Daoy (cell line): ENCODE results near the gene BDH1. TPM values are rescaled to one million over a fixed set of nuclear protein-coding genes. Genes with fewer than 3 reads are reported as not detected.

Experiments
- DNase-seq: peaks from one replicate; pipeline ENCODE4 v3.0.0-alpha.2; 2015; ENCODE audit warnings: low read depth
- total RNA-seq: library from RNA; depleted of rRNA; stranded (reverse); fragments of >200 nt; shearing (Covaris generic); gene quantifications from 2 replicates; pipeline ENCODE4 v1.2.3, GENCODE V29; 2014

The BDH1 gene
- total RNA-seq, 1 experiment from 2014 or later = 14.9 TPM

- no peak for DNase-seq
Measured at GRCh38 chr3:197549261-197549885, 6.4 kb downstream of the BDH1 start.

GRCh38 chr3:197547306-197548011 lies 8.3 kb downstream of the BDH1 start:
- DNase-seq = no peak

- DNase-seq = no peak
Measured at GRCh38 chr3:197546307-197547085, 9.3 kb downstream of the BDH1 start.

DNA sequence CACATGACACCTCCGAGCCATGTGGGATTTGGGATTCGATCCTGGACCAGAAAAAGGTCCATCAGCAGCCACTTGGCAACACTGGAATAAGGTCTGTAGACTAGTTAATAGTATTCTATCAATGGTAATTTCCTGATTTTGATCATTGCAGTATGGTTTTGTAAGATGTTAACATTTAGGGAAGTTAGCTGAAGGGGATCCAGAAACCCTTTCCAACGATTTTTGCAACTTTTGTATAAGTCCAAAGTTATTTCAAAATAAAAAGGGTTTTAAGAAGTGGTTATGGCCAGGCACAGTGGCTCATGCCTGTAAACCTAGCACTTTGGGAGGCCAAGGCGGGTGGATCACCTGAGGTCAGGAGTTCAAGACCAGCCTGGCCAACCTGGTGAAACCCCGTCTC lies 10.2 kb downstream of the BDH1 start:
- no peak for DNase-seq

GRCh38 chr3:197545101-197545500 lies 10.7 kb downstream of the BDH1 start:
- DNase-seq = no peak

GRCh38 chr3:197542741-197543454 lies 12.9 kb downstream of the BDH1 start:
- DNase-seq = no peak

DNA sequence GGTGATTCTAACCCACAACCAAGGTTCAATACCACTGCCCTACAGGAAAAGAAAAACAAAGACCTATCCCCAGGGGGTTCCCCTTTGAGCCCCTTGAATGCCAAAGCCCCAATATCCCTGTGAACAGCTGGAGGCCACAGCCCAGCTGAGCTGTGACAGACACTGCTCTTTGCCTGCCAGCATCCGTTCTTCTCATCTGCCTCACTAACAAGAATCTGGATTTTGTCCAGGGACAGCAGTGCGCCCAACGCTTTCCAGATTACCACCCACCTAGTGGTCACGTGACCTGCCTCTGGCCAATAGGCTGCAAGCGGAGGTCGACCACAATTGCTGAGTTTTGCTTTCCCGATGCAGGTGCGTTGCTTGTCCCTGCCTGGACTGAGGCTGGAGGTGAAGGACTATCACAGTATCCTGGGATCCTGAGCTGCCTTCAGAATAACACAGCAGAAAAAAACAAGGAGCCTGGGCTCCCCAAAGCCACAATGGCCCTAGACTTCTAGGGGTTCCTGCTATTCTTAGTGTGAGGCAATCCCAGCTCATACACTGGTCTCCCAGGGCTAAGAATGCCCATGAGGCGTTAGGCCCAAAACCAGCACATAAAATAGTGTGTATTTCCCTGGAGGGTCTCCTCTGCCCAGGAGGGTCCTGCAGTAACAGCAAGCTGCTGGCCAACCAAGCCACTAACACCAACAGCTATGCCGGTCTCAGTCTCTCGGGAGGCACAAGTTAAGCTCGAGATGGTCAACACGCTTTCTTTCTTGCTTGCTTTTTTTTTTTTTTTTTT lies 13.8 kb downstream of the BDH1 start:
- DNase-seq = no peak

GRCh38 chr3:197540961-197541377 lies 14.8 kb downstream of the BDH1 start:
- DNase-seq = no peak

DNA sequence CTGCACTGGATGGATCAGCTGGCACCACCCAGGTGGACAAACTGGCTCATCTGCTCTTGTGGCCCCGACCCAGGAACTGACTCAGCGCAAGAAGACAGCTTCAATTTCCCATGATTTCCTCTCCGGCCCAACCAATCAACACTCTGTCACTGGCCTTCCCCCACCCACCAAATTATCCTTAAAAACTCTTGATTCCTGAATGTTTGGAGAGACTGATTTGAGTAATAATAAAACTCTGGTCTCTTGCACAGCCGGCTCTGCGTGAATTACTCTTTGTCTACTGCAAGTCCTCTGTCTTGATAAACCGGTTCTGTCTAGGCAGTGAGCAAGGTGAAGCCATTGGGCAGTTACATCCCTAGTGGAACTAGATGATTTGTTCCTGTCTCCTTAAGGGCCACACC lies 16.1 kb downstream of the BDH1 start:
- no peak for DNase-seq

DNA sequence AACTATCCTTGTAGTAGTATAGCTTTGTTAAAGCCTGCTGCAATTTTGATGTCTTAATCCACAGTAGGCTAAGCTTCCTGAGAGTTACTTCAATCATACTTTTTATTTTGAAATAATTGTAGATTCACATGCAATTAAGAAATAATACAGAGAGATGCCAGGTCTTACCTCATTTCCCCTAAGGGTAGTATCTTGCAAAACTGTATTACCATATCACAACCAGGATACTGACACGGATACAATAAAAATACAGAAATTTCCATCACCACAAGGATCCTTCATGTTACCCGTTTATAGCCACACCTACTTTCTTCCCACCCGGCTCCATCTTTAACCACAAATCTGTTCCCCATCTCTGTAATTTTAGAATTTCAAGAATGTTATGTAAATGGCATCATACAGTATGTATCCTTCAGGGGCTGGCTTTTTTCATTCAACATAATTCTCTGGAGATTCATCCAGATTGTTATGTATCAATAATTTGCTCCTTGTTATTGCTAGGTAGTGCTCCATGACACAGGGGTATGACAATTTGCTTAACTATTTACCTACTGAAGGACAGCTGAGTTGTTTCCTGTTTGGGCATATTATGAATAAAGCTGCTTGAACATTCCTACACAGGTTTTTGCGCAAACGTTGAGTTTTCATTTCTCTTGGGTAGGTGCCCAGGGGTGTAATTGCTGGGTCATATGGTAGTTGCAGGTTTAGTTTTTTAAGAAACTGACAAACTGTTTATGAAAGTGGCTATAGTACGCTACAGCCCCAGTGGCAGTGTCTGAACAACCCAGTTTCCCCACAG lies 21.6 kb downstream of the BDH1 start:
- no peak for DNase-seq

DNA sequence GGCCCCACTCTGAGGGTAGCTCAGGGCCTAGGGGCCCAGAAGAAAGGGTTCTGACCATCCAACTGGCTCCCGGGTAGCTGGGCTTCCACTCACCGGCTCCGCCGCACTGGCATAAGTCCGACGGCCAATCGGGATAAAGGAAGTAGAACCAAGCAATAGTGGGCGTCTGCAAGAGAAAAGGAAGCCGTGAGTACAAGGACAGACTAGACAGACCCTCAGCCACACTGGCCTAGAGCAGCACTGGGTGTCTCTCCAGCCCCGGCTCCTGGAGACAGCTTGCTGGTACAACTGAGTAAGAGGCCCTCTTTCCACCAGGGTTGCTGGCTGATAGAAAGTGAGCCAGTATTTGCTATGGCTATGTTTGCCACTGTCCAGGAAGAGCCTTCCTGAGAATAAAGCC lies 22.4 kb downstream of the BDH1 start:
- no peak for DNase-seq

- DNase-seq = no peak
Measured at GRCh38 chr3:197532388-197532787, 23.4 kb downstream of the BDH1 start.

DNA sequence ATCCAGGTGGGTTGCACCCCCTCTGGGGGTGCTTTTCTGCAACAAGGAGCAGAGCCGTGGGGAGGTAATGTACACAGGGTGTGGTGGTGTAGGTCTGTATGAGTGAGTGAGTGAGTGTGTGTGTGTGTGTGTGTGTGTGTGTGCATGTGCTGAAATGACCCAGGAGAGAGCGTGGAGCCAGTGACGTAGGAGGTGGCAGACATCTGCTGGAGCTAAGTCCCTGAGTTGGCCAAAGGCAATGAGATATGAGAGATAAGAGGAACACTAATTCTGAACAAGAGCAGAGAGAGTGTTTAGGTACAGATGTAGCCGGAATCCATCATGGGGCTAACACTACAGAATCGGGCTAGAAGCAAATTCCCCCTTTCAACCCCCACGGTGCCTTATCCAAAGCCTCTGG lies 27.6 kb downstream of the BDH1 start:
- DNase-seq = no peak

GRCh38 chr3:197527569-197527968 lies 28.2 kb downstream of the BDH1 start:
- DNase-seq = no peak

DNA sequence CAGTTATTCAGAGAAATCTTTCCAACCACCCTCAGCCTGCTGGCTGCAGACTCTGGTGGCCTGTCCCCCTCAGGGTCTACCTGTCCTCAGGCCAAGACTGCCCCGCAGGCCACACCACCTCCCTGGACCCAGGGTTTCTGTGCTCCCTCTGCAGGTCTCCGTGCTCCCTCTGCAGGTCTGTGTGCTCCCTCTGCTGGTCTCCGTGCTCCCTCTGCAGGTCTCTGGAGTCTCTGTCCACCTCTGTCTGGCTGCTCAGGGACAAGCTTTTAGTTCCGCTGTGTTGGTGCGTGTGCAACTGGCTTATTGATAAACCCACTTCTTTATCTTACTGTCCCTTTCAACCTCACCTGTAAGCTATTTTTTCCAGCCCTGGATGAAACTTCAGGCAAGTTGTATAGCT lies 30.1 kb downstream of the BDH1 start:
- peak; percentile 44 for DNase-seq

DNA sequence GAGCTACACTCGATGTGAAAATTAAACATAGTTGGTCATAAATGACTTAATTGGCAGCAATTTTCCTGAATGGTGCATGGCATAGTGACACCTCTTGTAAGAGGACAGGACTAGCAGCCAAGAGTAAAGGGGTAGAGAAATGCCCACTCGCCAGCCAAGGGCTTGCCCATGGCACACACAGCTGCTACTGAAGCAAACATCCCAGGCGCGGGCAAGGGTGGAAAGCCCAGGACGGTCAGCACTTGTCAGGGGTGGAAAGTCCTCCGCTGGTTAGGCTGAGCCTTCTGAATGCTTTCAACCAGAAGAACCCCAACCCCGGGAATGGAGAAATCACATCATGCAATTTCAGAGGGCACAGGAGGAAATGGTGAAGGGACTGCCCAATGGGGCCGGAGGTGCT lies 31.6 kb downstream of the BDH1 start:
- no peak for DNase-seq

DNA sequence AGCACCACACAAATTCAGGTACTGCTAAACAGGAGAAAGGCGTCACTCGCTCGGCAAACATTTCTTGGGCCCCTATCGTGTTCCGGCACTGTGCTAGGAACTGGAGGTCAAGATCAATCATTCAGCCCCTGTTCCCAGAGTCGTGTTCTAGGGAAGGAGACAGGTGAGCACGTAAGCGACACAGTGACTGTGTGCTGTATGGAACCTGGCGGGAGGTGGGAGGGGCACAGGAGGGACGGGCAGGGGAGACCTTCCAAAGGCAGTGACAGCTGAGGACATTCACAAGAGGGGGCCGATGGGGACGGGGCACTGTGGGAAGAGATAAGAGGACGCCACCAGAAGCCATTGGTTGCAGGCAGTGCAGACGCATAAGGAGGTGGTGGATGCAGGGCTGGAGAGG lies 32.2 kb downstream of the BDH1 start:
- no peak for DNase-seq

DNA sequence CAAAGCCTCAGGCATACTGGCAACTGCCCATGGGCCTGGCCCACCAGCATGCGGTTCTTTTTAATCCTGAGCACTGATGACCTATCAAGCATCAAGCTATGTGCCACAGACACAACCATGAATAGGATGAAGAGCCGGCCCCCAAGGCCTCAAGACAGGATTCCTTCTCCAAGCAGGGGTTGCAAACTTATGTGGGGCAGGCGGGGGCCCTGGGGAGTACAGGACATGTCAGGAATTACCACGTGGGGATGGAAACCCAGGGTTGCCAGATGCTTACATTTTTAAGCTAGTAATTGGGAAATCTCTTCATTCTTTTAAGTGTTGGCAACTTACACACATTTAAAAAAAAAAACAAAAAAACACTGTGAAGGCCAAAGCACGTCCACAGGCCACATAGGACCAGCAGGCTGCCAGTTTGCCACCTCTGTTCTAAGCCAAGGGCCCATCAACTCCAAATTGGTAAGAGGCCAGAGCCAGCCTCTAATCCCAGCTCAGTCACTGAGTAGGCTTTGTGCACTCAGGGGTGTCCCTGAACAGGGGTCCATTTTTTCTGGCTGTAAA lies 32.8 kb downstream of the BDH1 start:
- no peak for DNase-seq

- DNase-seq = no peak
Measured at GRCh38 chr3:197522183-197522715, 33.5 kb downstream of the BDH1 start.
